HEK293T (cell line): ENCODE results near the gene PRICKLE2.

Experiments used
- CTCF ChIA-PET: fragments of 350-600 bp; formaldehyde crosslinking; extraction: SDS; loops from one replicate; lab custom pipeline; 2021; ENCODE audit warnings: antibody characterized with exemption, inconsistent platforms; lab: Yijun Ruan, JAX
- POLR2A ChIA-PET: fragments of 350-600 bp; formaldehyde crosslinking; extraction: SDS; loops from one replicate; lab custom pipeline; 2020; ENCODE audit warnings: antibody characterized with exemption, inconsistent platforms; lab: Yijun Ruan, JAX
- DNase-seq: peaks from one replicate; pipeline ENCODE4 v3.0.0; 2012; ENCODE audit warnings: mixed read lengths; ENCODE audit errors: extremely low spot score
- ARNT ChIP-seq: fragments of 450-650 bp; IDR thresholded peaks from 2 replicates; pipeline ENCODE4 v1.6.1; 2017; ENCODE audit warnings: mild to moderate bottlenecking
- BHLHE40 ChIP-seq: fragments of 450-650 bp; IDR thresholded peaks from 2 replicates; pipeline ENCODE4 v1.6.1; 2016; ENCODE audit warnings: mild to moderate bottlenecking, moderate library complexity, borderline replicate concordance
- CTBP1 ChIP-seq: fragments of 450-650 bp; IDR thresholded peaks from 2 replicates; pipeline ENCODE4 v1.6.1; 2016; ENCODE audit warnings: borderline replicate concordance
- ELF4 ChIP-seq: fragments of 450-650 bp; IDR thresholded peaks from 2 replicates; pipeline ENCODE4 v1.6.1; 2017; ENCODE audit warnings: antibody characterized with exemption
- FOXA1 ChIP-seq: fragments of 450-650 bp; IDR thresholded peaks from 2 replicates; pipeline ENCODE4 v1.6.1; 2016; ENCODE audit warnings: mild to moderate bottlenecking
- FOXK2 ChIP-seq: fragments of 450-650 bp; IDR thresholded peaks from 2 replicates; pipeline ENCODE4 v1.6.1; 2016; ENCODE audit warnings: mild to moderate bottlenecking
- FOXM1 ChIP-seq: fragments of 450-650 bp; IDR thresholded peaks from 2 replicates; pipeline ENCODE4 v1.6.1; 2017; ENCODE audit warnings: mild to moderate bottlenecking, borderline replicate concordance
- HDGF ChIP-seq: fragments of 450-650 bp; IDR thresholded peaks from 2 replicates; pipeline ENCODE4 v1.6.1; 2017; ENCODE audit warnings: antibody characterized with exemption, borderline replicate concordance
- L3MBTL2 ChIP-seq: fragments of 450-650 bp; conservative IDR thresholded peaks from 2 replicates; pipeline ENCODE4 v1.6.1; 2016; ENCODE audit warnings: mild to moderate bottlenecking
- LEF1 ChIP-seq: fragments of 450-650 bp; IDR thresholded peaks from 2 replicates; pipeline ENCODE4 v1.6.1; 2017; ENCODE audit warnings: mild to moderate bottlenecking, borderline replicate concordance
- NFRKB ChIP-seq: fragments of 450-650 bp; IDR thresholded peaks from 2 replicates; pipeline ENCODE4 v1.6.1; 2016; ENCODE audit warnings: mild to moderate bottlenecking, moderate library complexity
- PKNOX1 ChIP-seq: fragments of 450-650 bp; IDR thresholded peaks from 2 replicates; pipeline ENCODE4 v1.6.1; 2016
- SP1 ChIP-seq: fragments of 450-650 bp; IDR thresholded peaks from 2 replicates; pipeline ENCODE4 v1.6.1; 2017
- SUZ12 ChIP-seq: fragments of 450-650 bp; IDR thresholded peaks from 2 replicates; pipeline ENCODE4 v1.6.1; 2016; ENCODE audit warnings: mild to moderate bottlenecking
- TARDBP ChIP-seq: fragments of 450-650 bp; IDR thresholded peaks from 2 replicates; pipeline ENCODE4 v1.6.1; 2016
- ZNF384 ChIP-seq: fragments of 450-650 bp; IDR thresholded peaks from 2 replicates; pipeline ENCODE4 v1.6.1; 2016

Gene PRICKLE2

GRCh38 chr3:64264501-64265109, 39.3 kb upstream of the PRICKLE2 start:
- ChIA-PET POLR2A (no interaction called here), CTCF (interaction anchor here (0.5 kb wide), 1 partner anchor 58 kb away, joined by 3 read pairs; no protein-coding TSS in a partner anchor)
- DNase-seq = no peak
- TF ChIP-seq ZNF384 = no peak
- no peak for TF ChIP-seq BHLHE40
- no peak for TF ChIP-seq ARNT
- TF ChIP-seq ELF4 = no peak
- TF ChIP-seq FOXM1 = no peak
- TF ChIP-seq SP1 = no peak
- no peak for TF ChIP-seq FOXK2
- TF ChIP-seq NFRKB = no peak
- no peak for TF ChIP-seq TARDBP
- TF ChIP-seq SUZ12 = no peak
- no peak for TF ChIP-seq LEF1
- TF ChIP-seq PKNOX1 = no peak
- TF ChIP-seq L3MBTL2 = no peak

- POLR2A ChIA-PET = no interaction called here
- CTCF ChIA-PET = no interaction called here
- TF ChIP-seq FOXK2 (no peak), TARDBP (no peak), L3MBTL2 (no peak), CTBP1 (no peak), HDGF (no peak), ZNF384 (no peak), ELF4 (no peak), SP1 (no peak), LEF1 (no peak), SUZ12 (no peak), FOXM1 (no peak), BHLHE40 (no peak), PKNOX1 (no peak), FOXA1 (no peak)
- no peak for DNase-seq
Observed at GRCh38 chr3:64262574-64263114, 37.4 kb upstream of the PRICKLE2 start.

GRCh38 chr3:64260431-64260830, 35.2 kb upstream of the PRICKLE2 start:
- TF ChIP-seq ARNT (no peak), TARDBP (no peak)
- ChIA-PET CTCF (no interaction called here), POLR2A (no interaction called here)
- no peak for DNase-seq

GRCh38 chr3:64259636-64260035, 34.4 kb upstream of the PRICKLE2 start:
- no peak for DNase-seq
- no peak for TF ChIP-seq FOXA1
- no peak for TF ChIP-seq FOXK2
- no peak for TF ChIP-seq BHLHE40
- no peak for TF ChIP-seq ELF4
- no peak for TF ChIP-seq TARDBP
- ChIA-PET POLR2A (no interaction called here), CTCF (no interaction called here)

GRCh38 chr3:64257100-64257755, 32.0 kb upstream of the PRICKLE2 start:
- no peak for DNase-seq
- TF ChIP-seq FOXM1 (no peak), PKNOX1 (no peak), SUZ12 (no peak), L3MBTL2 (no peak), ELF4 (no peak), FOXK2 (no peak), FOXA1 (no peak), TARDBP (no peak), SP1 (no peak), CTBP1 (no peak), ZNF384 (no peak), ARNT (no peak), HDGF (no peak), LEF1 (no peak), NFRKB (no peak), BHLHE40 (no peak)
- CTCF ChIA-PET = no interaction called here
- POLR2A ChIA-PET = no interaction called here

DNA sequence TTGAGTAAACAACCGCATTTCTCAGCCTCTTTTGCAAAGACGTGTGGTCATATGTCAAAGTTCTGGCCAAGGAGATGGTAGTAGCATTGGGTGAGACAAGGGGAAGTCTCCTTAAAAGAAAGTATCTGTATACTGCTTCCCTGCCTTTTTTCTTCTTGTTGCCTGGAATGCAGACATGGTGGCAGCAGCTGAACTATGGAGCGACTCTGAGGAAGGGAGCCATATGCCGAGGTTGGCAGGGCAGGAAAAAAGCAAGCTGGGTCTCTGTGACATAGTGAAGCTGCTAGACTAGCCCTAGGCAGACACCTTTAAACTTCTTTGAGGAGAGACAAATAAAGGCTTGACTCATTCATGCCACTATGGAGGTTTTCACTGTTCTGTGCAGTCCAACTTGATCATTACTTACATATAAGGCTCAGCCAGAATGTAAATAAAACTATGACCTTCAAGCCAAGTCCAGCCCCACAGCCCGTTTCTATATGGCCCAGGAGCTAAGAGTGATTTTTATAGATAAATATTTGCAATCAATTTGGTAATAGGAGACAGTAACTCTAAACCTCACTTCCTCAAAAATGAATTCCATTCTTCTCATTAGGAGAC, 30.6 kb upstream of the PRICKLE2 start:
- TF ChIP-seq L3MBTL2 (no peak), SP1 (no peak), PKNOX1 (no peak), SUZ12 (no peak), LEF1 (no peak), TARDBP (no peak), FOXA1 (no peak), BHLHE40 (no peak), HDGF (no peak), FOXK2 (no peak), NFRKB (no peak), CTBP1 (no peak)
- DNase-seq = no peak
- POLR2A ChIA-PET = no interaction called here
- CTCF ChIA-PET = no interaction called here
